Naive thymus-derived CD8-positive, alpha-beta T cell (primary cell): ENCODE measurements around the gene MAGI2. TPM values are rescaled to one million over a fixed set of nuclear protein-coding genes. Genes with fewer than 3 reads are reported as not detected.

Source experiments
- ATAC-seq, 2 donors: fragments of 150-1000 bp; cut with Tn5 transposase in 1 of 2; sonication (Bioruptor Pico), chemical (Tn5 transposase) in 1 of 2; 1 replicate in 1 of 2; 2 replicates in 1 of 2; pipeline ENCODE4 v1.10.0; 2021; ENCODE audit warnings: mild to moderate bottlenecking in 2 of 2, moderate library complexity in 2 of 2
- POLR2A ChIA-PET: fragments of 350-600 bp; sonication (Branson Sonifier 250); formaldehyde crosslinking; loops from one replicate; lab custom pipeline; 2021; ENCODE audit warnings: antibody characterized with exemption; lab: Charles Lee
- DNase-seq, 10 donors: peaks; one replicate each; pipeline versions ENCODE4 v3.0.0 to v3.0.0-alpha.2; 2020 to 2022
- H3K27ac Mint-ChIP-seq, 10 donors: one replicate each; pipeline ENCODE4 v1.8.0; 2020 to 2022; ENCODE audit warnings: mild to moderate bottlenecking in 10 of 10, mixed read lengths in 10 of 10, moderate library complexity in 4 of 10, inconsistent platforms in 1 of 10
- H3K27me3 Mint-ChIP-seq, 5 donors: one replicate each; pipeline ENCODE4 v1.8.0; 2021 to 2022; ENCODE audit warnings: mixed read lengths in 5 of 5
- H3K36me3 Mint-ChIP-seq, 3 donors: one replicate each; pipeline ENCODE4 v1.8.0; 2020 to 2022; ENCODE audit warnings: mixed read lengths in 3 of 3, mild to moderate bottlenecking in 2 of 3, inconsistent platforms in 1 of 3
- H3K4me1 Mint-ChIP-seq, 4 donors: one replicate each; pipeline ENCODE4 v1.8.0; 2021 to 2022; ENCODE audit warnings: mixed read lengths in 4 of 4
- H3K4me3 Mint-ChIP-seq, 10 donors: one replicate each; pipeline ENCODE4 v1.8.0; 2020 to 2022; ENCODE audit warnings: mild to moderate bottlenecking in 10 of 10, mixed read lengths in 10 of 10, moderate library complexity in 6 of 10, inconsistent platforms in 1 of 10
- H3K9me3 Mint-ChIP-seq, 9 donors: one replicate each; pipeline ENCODE4 v1.8.0; 2020 to 2022; ENCODE audit warnings: mixed read lengths in 9 of 9, mild to moderate bottlenecking in 3 of 9, inconsistent platforms in 1 of 9, moderate library complexity in 1 of 9
- polyA plus RNA-seq, 3 donors: library from polyadenylated mRNA; unstranded; fragments of 300-500 nt; fragmentation: Illumina TruSeq; gene quantifications; one replicate each; pipeline ENCODE4 v1.2.3, GENCODE V29; 2021
- total RNA-seq, 8 experiments: library from RNA in 2 of 8; stranded (reverse) in 2 of 8; gene quantifications; one replicate each; pipeline ENCODE4 v1.2.3 and lab custom pipeline; 2021 to 2026

MAGI2 gene
- total and polyA plus RNA-seq, 5 experiments from 2014 or later = 0.02 to 0.65 (median 0.37) TPM; not detected in 1

DNA sequence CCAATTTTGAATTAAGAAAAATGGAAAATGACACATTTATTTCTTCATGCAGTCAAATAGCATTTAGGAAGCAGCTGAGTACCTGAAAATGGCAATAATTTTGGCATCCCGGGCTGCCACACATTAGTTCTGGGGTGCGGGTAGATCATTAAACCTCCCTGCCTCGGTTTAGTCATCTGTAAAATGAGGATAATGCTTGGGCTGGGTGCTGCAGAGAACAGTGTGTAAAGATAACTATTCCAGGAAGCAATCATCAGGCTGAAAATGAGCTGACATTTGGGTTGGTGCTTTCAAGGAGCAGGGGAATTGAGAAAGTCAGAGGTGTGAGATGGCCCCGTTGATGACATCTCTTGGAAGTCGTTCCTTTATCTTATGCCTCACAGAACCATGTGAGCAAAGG lies 887.7 kb downstream of the MAGI2 start:
- no peaks in the 10 kb centered on the region for H3K36me3 Mint-ChIP-seq
- DNase-seq (no peak), ATAC-seq (no peak)
- no peak overlapping the region for H3K27ac Mint-ChIP-seq
- H3K9me3 Mint-ChIP-seq = no peaks in the 10 kb centered on the region
- no peaks in the 10 kb centered on the region for H3K27me3 Mint-ChIP-seq
- POLR2A ChIA-PET = no interaction called here
- no peak overlapping the region for H3K4me3 Mint-ChIP-seq
- peaks cover 0 to 4% (median 0%) of the 10 kb centered on the region in 4 donors for H3K4me1 Mint-ChIP-seq

DNA sequence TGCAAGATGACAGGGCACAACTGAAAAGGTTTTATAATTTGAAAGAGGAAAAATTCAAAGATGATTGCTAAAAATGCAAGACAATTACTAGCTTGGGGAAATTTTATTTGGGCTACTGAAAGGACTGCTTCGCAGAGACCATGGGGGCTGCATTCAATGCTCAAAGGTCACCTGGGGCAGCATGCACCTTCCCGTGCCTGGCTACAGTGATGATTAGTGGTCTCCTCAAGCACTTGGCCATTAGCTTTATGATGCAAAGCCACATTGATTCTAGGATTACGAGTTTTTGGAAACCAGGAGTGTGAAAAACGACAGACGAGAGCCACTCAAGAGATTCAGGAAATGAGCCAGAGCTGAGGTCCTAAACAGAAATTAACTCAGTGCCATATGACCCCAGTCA lies 890.3 kb downstream of the MAGI2 start:
- H3K4me1 Mint-ChIP-seq = peaks cover 0 to 4% (median 0%) of the 10 kb centered on the region in 4 donors
- no peaks in the 10 kb centered on the region for H3K27me3 Mint-ChIP-seq
- no peak overlapping the region for H3K4me3 Mint-ChIP-seq
- POLR2A ChIA-PET = no interaction called here
- ATAC-seq (no peak), DNase-seq (no peak)
- no peaks in the 10 kb centered on the region for H3K9me3 Mint-ChIP-seq
- H3K27ac Mint-ChIP-seq = no peak overlapping the region
- no peaks in the 10 kb centered on the region for H3K36me3 Mint-ChIP-seq

DNA sequence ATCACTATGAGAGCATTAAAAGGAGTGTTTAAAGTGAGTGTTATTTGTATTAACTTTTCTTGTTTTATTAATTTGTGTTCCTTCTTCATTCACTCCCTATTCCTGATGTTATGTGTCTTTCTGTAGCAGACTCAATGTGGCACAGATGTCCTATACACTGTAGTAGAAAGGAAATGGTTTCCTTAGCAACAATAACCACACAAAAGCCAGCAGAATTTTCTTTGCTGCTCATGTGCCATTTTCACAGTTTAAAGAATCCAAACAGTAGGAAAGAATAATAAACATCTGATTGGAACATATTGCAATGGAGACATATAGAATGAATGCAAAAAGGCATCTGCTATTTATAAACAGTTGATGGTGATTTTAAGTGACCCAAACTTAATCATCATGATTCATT lies 891.3 kb downstream of the MAGI2 start:
- no peaks in the 10 kb centered on the region for H3K36me3 Mint-ChIP-seq
- H3K9me3 Mint-ChIP-seq = no peaks in the 10 kb centered on the region
- H3K27ac Mint-ChIP-seq = no peak overlapping the region
- POLR2A ChIA-PET = no interaction called here
- ATAC-seq (no peak), DNase-seq (no peak)
- H3K27me3 Mint-ChIP-seq = no peaks in the 10 kb centered on the region
- no peak overlapping the region for H3K4me3 Mint-ChIP-seq
- peaks cover 0 to 4% (median 0%) of the 10 kb centered on the region in 4 donors for H3K4me1 Mint-ChIP-seq

DNA sequence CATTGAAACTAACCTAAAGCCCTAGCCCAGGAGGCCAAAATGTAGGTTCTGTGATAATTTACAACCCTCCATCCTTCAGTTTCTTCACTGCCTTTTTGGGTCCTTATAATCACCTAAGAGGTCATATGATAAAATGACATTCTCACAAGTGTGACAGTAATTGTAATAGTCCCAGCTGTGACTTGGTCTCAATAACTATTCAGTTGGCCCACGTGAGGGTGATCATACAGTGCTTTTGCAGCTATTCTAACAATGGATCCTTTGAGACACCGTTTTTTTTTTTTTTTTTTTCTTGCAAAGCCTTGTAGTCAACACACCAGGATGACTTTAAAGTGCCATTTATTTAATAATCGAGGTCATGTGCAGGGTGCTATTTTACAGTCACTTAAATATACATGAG lies 894.9 kb downstream of the MAGI2 start:
- no peaks in the 10 kb centered on the region for H3K36me3 Mint-ChIP-seq
- POLR2A ChIA-PET = no interaction called here
- no peaks in the 10 kb centered on the region for H3K27me3 Mint-ChIP-seq
- no peak overlapping the region for H3K4me3 Mint-ChIP-seq
- H3K4me1 Mint-ChIP-seq = peaks cover 0 to 4% (median 0%) of the 10 kb centered on the region in 4 donors
- DNase-seq (no peak), ATAC-seq (no peak)
- H3K27ac Mint-ChIP-seq = no peak overlapping the region
- peaks cover 0 to 3% (median 0%) of the 10 kb centered on the region in 9 donors for H3K9me3 Mint-ChIP-seq

GRCh38 chr7:78543976-78544375 lies 909.5 kb downstream of the MAGI2 start:
- ATAC-seq (no peak), DNase-seq (no peak)
- no peak overlapping the region for H3K4me3 Mint-ChIP-seq
- H3K36me3 Mint-ChIP-seq = no peaks in the 10 kb centered on the region
- no peaks in the 10 kb centered on the region for H3K4me1 Mint-ChIP-seq
- POLR2A ChIA-PET = no interaction called here
- no peak overlapping the region for H3K27ac Mint-ChIP-seq
- H3K27me3 Mint-ChIP-seq = no peaks in the 10 kb centered on the region
- peaks cover 0 to 5% (median 0%) of the 10 kb centered on the region in 9 donors for H3K9me3 Mint-ChIP-seq

GRCh38 chr7:78542981-78543380 lies 910.5 kb downstream of the MAGI2 start:
- POLR2A ChIA-PET = no interaction called here
- Mint-ChIP-seq H3K4me3 (no peak overlapping the region), H3K9me3 (peaks cover 0 to 6% (median 2%) of the 10 kb centered on the region in 9 donors), H3K36me3 (no peaks in the 10 kb centered on the region), H3K27me3 (no peaks in the 10 kb centered on the region), H3K27ac (no peak overlapping the region), H3K4me1 (no peaks in the 10 kb centered on the region)
- no peak for DNase-seq
- ATAC-seq = no peak

GRCh38 chr7:78542541-78542940 lies 910.9 kb downstream of the MAGI2 start:
- Mint-ChIP-seq H3K27ac (no peak overlapping the region), H3K4me1 (no peaks in the 10 kb centered on the region), H3K36me3 (no peaks in the 10 kb centered on the region), H3K27me3 (no peaks in the 10 kb centered on the region), H3K9me3 (peaks cover 0 to 11% (median 5%) of the 10 kb centered on the region in 9 donors), H3K4me3 (no peak overlapping the region)
- POLR2A ChIA-PET = no interaction called here
- ATAC-seq (no peak), DNase-seq (no peak)

DNA sequence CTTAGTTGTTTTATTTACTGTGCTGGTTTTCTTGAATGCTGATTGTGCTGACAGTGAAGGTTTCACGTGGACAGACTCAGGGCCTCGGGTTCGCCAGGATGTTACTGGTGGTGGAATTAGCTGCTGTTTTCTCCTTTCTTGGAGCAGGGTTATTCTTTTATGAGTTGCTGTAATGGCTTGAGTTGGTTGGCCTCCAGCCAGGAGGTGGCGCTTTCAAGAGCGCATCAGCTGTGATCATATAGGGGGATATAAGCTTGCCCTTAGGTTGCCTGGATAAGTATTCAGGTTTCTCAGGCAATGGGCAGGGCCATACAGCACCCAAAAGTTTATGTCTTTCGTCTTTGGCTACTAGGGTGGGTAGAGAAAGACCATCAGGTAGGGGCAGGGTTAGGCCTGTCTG lies 913.6 kb downstream of the MAGI2 start:
- ATAC-seq (no peak), DNase-seq (no peak)
- H3K4me3 Mint-ChIP-seq = no peak overlapping the region
- H3K27ac Mint-ChIP-seq = no peak overlapping the region
- H3K27me3 Mint-ChIP-seq = no peaks in the 10 kb centered on the region
- H3K9me3 Mint-ChIP-seq = peaks cover 0 to 23% (median 4%) of the 10 kb centered on the region in 9 donors
- no peaks in the 10 kb centered on the region for H3K36me3 Mint-ChIP-seq
- no peaks in the 10 kb centered on the region for H3K4me1 Mint-ChIP-seq
- POLR2A ChIA-PET = no interaction called here

DNA sequence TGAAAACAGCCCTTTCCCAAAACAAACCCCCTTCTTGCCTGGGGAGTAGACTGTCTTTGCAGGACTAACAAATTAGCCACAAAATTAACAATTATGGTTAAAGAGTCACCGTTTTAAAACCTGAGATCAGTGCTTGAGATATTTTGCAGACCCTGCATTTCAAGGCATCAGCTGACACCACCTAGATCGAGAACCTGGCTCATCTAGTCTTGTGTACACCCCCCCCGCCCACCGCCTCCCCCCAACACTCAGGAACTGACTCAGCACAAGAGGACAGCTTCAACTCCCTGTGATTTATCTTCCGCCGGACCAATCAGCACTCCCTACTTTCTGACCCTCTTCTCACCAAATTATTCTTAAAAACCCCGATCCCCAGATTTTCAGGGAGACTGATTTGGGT lies 917.8 kb downstream of the MAGI2 start:
- no peak for DNase-seq
- Mint-ChIP-seq H3K9me3 (peaks cover 0 to 33% (median 7%) of the 10 kb centered on the region in 9 donors), H3K27ac (no peak overlapping the region), H3K36me3 (no peaks in the 10 kb centered on the region), H3K27me3 (no peaks in the 10 kb centered on the region), H3K4me3 (no peak overlapping the region), H3K4me1 (no peaks in the 10 kb centered on the region)
- POLR2A ChIA-PET = no interaction called here
- no peak for ATAC-seq

DNA sequence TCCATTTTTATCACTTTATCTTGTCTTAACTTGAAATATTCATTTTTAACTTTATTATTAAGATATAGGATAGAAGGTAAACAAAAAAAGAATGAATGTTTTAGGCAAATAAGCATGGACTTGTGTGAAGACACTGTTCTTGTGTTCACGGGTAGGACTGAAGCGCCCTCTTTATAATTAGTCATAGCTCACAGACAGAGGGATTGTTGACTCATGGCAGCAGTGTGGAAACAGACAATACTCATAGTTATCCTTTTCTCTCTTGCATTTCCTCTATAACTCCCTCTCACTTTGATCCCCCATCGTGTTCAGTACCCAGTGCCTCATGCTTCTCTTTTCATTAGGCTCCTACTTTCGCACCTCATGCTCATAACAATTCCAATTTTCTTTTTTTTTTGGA lies 923.1 kb downstream of the MAGI2 start:
- Mint-ChIP-seq H3K27ac (no peak overlapping the region), H3K27me3 (no peaks in the 10 kb centered on the region), H3K4me3 (no peak overlapping the region), H3K36me3 (no peaks in the 10 kb centered on the region), H3K4me1 (no peaks in the 10 kb centered on the region), H3K9me3 (peaks cover 0 to 10% (median 0%) of the 10 kb centered on the region in 9 donors)
- no peak for ATAC-seq
- DNase-seq = no peak
- POLR2A ChIA-PET = no interaction called here

DNA sequence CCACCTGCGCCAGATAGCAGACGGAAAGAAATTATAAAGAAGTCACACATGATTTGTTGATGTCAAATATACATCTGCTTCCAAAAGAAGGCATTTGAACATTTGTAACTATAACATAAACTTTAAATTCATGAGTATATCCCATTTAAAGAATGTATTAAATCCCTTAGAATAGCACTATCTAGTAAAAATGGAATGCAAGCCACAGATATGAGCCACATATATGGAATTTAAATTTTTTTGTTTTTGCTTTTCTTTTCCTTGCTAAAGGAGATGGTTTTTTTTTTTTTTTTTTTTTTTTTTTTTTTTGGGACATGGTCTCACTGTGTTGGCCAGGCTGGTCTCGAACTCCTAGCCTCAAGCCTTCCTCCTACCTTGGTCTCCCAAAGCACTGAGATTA lies 924.1 kb downstream of the MAGI2 start:
- no peak for DNase-seq
- POLR2A ChIA-PET = no interaction called here
- ATAC-seq = no peak
- Mint-ChIP-seq H3K4me1 (no peaks in the 10 kb centered on the region), H3K4me3 (no peak overlapping the region), H3K36me3 (no peaks in the 10 kb centered on the region), H3K27ac (no peak overlapping the region), H3K27me3 (no peaks in the 10 kb centered on the region), H3K9me3 (peaks cover 0 to 10% (median 0%) of the 10 kb centered on the region in 9 donors)

GRCh38 chr7:78528964-78529363 lies 924.5 kb downstream of the MAGI2 start:
- Mint-ChIP-seq H3K4me1 (no peaks in the 10 kb centered on the region), H3K27ac (no peak overlapping the region), H3K4me3 (no peak overlapping the region), H3K27me3 (no peaks in the 10 kb centered on the region), H3K36me3 (no peaks in the 10 kb centered on the region), H3K9me3 (peaks cover 0 to 10% (median 0%) of the 10 kb centered on the region in 9 donors)
- ATAC-seq (no peak), DNase-seq (no peak)
- POLR2A ChIA-PET = no interaction called here

- Mint-ChIP-seq H3K4me1 (no peaks in the 10 kb centered on the region), H3K36me3 (no peaks in the 10 kb centered on the region), H3K9me3 (peaks cover 0 to 1% (median 0%) of the 10 kb centered on the region in 9 donors), H3K4me3 (no peak overlapping the region), H3K27ac (no peak overlapping the region), H3K27me3 (no peaks in the 10 kb centered on the region)
- POLR2A ChIA-PET = no interaction called here
- DNase-seq = no peak
- no peak for ATAC-seq
These were observed 929.5 kb downstream of the MAGI2 start for GRCh38 chr7:78523930-78524329.

DNA sequence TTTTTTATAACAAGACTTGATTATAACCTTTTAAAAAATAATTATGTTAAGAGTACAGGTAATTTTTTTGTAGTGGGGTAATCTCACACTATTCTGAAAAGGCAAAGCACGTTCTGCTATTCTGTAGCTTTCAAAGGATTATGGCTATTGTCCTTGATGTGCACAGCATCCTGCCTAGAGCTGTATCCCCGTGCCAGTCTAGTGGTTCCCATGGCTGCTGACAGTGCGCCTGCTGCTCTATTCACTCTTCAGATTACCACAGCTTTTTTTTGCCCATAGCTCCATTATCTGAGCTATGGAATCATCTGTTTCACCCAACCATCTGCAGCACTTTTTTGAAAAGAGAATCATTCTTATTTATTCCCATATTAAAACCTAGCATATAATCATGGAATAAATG lies 931.5 kb downstream of the MAGI2 start:
- Mint-ChIP-seq H3K9me3 (peaks cover 0 to 2% (median 0%) of the 10 kb centered on the region in 9 donors), H3K4me3 (no peak overlapping the region), H3K4me1 (no peaks in the 10 kb centered on the region), H3K27me3 (no peaks in the 10 kb centered on the region), H3K36me3 (no peaks in the 10 kb centered on the region), H3K27ac (no peak overlapping the region)
- no peak for DNase-seq
- ATAC-seq = no peak
- POLR2A ChIA-PET = no interaction called here
